Stimulated activated effector memory CD8-positive, alpha-beta T cell treated with anti-CD3 and anti-CD28 coated beads, Interleukin-12 subunit alpha, Interleukin-12 subunit beta, amount 100 ng/mL, for 72 hours (primary cell): ENCODE measurements around the gene DCAKD.

Source experiments
- ATAC-seq: fragments of 150-1000 bp; cut with Tn5 transposase; 2 replicates; pipeline ENCODE4 v1.10.0; 2021
- DNase-seq, 2 donors: peaks; one replicate each; pipeline ENCODE4 v3.0.0; 2021 to 2022; ENCODE audit warnings: low spot score in 2 of 2
- H3K27ac Mint-ChIP-seq: one replicate; pipeline ENCODE4 v1.8.0; 2022; ENCODE audit warnings: mild to moderate bottlenecking, mixed read lengths
- H3K36me3 Mint-ChIP-seq: one replicate; pipeline ENCODE4 v1.8.0; 2022; ENCODE audit warnings: mild to moderate bottlenecking, mixed read lengths
- H3K4me1 Mint-ChIP-seq: one replicate; pipeline ENCODE4 v1.8.0; 2022; ENCODE audit warnings: mixed read lengths
- H3K4me3 Mint-ChIP-seq: one replicate; pipeline ENCODE4 v1.8.0; 2022; ENCODE audit warnings: mild to moderate bottlenecking, mixed read lengths
- H3K9me3 Mint-ChIP-seq: one replicate; pipeline ENCODE4 v1.8.0; 2022; ENCODE audit warnings: mixed read lengths

Gene DCAKD

DNA sequence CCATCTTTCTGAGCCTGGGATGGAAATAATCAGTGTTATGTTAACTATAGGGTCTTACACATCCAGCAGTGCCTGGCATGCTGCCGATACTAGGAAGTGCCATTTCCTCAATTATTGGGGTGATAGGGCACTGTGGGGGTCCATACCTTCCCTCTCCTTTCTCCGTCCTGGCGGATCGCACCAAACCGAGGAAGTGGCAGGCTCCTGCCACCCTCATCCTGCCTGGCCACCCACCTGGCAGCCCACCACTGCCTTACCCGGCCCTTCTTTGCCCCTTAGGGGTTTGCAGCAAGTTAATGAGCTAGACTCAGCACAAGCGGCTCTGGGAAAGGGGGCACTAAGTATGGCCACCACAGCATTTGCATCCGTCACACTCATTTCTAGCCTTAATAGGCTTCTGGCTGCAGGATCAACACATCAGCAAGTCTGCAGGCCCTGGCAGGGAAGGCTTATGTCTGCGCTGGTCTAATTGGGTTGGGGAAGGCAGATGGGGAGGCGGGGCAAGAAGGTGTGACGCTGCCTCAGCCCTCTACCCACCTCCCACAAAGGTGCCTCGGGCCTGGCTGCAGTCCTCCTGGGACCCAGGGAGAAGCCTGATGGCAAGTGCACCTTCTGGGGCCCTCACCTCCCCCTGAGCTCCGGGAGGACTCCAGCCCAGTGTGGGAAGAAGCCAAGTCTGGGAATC is 28.6 kb downstream of the DCAKD start:
- no peak for ATAC-seq
- no peak for DNase-seq
- Mint-ChIP-seq H3K9me3 (no peaks in the 10 kb centered on the region), H3K36me3 (peaks cover 28% of the 10 kb centered on the region), H3K4me3 (no peak overlapping the region), H3K4me1 (peaks cover 31% of the 10 kb centered on the region), H3K27ac (no peak overlapping the region)

DNA sequence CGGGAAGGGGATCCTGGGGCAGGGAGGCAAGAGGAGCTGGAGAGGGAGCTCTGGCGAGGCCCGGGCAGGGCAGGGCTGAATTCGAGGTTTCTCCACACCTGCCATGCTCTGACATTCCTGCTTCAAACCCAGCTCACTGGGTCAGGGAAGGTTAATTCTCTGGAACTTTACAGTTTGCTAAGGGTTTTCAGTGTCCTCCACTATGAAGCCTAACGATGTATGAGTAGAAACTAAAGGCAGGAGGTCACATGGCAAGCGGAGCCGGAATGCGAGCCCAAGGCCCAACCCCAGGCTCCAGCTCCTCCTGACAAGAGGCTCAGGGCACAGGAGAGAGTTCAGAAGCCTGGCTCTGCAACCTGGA is 29.2 kb downstream of the DCAKD start:
- Mint-ChIP-seq H3K4me1 (peaks cover 31% of the 10 kb centered on the region), H3K9me3 (no peaks in the 10 kb centered on the region), H3K36me3 (peaks cover 28% of the 10 kb centered on the region), H3K4me3 (peak overlapping the region; percentile 27), H3K27ac (no peak overlapping the region)
- DNase-seq (no peak), ATAC-seq (peak; percentile 2)

DNA sequence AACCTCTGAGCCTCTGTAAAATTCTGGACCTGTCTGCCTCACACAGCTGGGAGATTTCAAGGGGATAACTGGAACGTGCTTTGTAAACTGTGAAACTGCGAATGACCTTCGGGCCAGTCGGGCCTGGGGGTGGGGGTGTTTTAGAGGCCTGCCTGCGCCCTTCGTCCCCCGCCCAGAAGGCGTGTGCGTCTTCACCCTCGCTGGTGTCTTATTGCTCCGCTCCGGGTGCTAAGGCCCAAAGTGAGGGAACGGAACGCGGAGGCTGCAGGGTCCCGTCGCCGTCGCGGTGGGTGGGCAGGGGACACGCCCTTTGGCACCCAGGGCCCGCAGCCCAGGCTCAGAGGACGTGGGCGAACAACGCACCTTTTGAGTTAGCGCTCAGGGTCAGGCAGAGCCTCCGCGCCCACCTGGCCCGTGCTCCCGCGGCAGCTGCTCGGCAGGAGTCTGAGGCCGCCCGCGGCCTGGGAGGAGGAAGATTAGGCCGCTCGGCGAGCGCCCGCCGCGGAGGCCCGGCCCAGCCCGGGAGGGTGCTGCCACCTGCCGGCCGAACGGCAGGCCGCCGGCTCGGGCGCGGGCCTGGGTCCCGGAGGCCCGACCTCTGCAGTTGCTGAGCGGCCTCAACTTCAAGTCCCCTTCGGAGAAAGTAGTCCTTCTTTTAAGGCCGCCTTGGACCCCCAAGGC is 29.7 kb downstream of the DCAKD start:
- Mint-ChIP-seq H3K9me3 (no peaks in the 10 kb centered on the region), H3K4me3 (peak overlapping the region; percentile 27)
- DNase-seq = peak; percentile 66 to 80

DNA sequence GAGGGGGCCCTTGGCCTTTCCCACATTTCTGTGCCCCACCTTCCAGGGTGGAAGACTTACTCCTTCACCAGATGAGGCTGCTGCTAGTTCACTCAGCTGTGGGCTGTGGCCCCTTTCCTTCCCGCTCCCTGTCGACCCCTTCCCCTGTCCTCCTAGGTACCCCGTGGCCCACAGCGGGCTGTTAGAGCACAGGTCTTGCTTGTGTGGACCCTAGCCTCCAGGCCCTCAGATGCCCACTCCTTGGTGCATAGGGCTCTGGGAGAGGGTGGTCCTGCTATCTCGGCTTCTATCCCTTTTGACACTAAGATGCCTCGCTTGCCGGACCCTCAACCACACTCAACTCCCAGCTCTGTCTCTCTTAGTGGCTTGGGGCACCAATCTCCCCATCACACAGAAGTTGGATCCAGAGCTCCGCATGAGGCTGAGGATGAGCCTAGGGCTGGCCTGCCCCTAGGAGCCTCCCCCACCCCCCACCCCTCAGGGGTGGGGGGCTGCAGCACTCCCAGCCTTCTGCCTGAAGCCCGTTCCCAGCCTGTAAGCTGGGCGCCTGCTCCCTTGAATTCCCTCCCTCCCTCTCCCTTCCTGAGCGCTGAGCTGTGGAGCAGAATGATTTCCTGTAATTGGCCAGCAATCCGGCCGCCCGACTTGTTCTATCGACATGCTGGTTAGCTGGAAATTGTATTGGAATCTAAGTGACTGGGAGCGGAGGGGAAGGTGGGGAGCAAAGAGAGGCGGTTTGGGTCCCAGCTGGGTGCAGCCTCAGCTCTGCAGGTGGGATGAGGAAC is 30.9 kb downstream of the DCAKD start:
- Mint-ChIP-seq H3K36me3 (peaks cover 28% of the 10 kb centered on the region), H3K4me3 (peak overlapping the region; percentile 88), H3K27ac (no peak overlapping the region), H3K9me3 (no peaks in the 10 kb centered on the region), H3K4me1 (peaks cover 31% of the 10 kb centered on the region)
- ATAC-seq (no peak), DNase-seq (no peak)

More for the DNA sequence above, 29.7 kb downstream of the DCAKD start:
- Mint-ChIP-seq H3K36me3 (peaks cover 28% of the 10 kb centered on the region), H3K27ac (no peak overlapping the region), H3K4me1 (peaks cover 31% of the 10 kb centered on the region)
- ATAC-seq = peak; percentile 80

GRCh38 chr17:45018848-45019711 is 32.4 kb downstream of the DCAKD start:
- Mint-ChIP-seq H3K9me3 (no peaks in the 10 kb centered on the region), H3K4me1 (peaks cover 31% of the 10 kb centered on the region), H3K4me3 (peak overlapping the region; percentile 88), H3K36me3 (peaks cover 19% of the 10 kb centered on the region), H3K27ac (peak overlapping the region; percentile 91)
- ATAC-seq = peak; percentile 75
- peak; percentile 47 to 64 for DNase-seq

- peaks cover 13% of the 10 kb centered on the region for H3K36me3 Mint-ChIP-seq
- H3K9me3 Mint-ChIP-seq = no peaks in the 10 kb centered on the region
- ATAC-seq = no peak
- DNase-seq = no peak
- peak overlapping the region; percentile 88 for H3K4me3 Mint-ChIP-seq
- peaks cover 31% of the 10 kb centered on the region for H3K4me1 Mint-ChIP-seq
- H3K27ac Mint-ChIP-seq = peak overlapping the region; percentile 91
Observed at GRCh38 chr17:45018514-45018847, 33.0 kb downstream of the DCAKD start.

DNA sequence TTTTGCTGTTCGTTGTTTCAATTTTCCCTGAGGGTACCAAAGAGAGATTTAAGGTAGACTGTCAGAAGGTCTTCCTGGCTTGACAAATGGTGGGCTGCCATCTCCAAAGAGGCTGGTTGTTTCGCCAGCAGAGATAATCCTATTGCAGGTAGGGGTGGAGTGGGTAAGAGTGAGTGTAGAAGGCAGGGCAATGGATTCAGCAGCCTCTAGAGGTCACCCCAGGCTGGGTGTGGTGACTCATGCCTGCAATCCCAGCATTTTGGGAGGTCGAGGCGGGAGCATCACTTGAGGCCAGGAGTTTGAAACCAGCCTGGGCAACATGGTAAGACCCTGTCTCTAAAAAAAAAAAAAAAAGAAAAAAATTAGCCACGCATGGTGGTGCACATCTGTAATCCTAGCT is 34.6 kb downstream of the DCAKD start:
- DNase-seq = no peak
- Mint-ChIP-seq H3K9me3 (no peaks in the 10 kb centered on the region), H3K27ac (no peak overlapping the region), H3K4me3 (no peak overlapping the region), H3K36me3 (peaks cover 7% of the 10 kb centered on the region), H3K4me1 (peaks cover 31% of the 10 kb centered on the region)
- no peak for ATAC-seq

GRCh38 chr17:45016237-45016636 is 35.2 kb downstream of the DCAKD start:
- Mint-ChIP-seq H3K4me1 (peaks cover 25% of the 10 kb centered on the region), H3K36me3 (peaks cover 3% of the 10 kb centered on the region), H3K4me3 (no peak overlapping the region), H3K9me3 (no peaks in the 10 kb centered on the region), H3K27ac (no peak overlapping the region)
- DNase-seq (no peak), ATAC-seq (no peak)

GRCh38 chr17:45013021-45013997 is 38.1 kb downstream of the DCAKD start:
- Mint-ChIP-seq H3K9me3 (no peaks in the 10 kb centered on the region), H3K36me3 (no peaks in the 10 kb centered on the region), H3K4me1 (peaks cover 2% of the 10 kb centered on the region), H3K4me3 (no peak overlapping the region), H3K27ac (no peak overlapping the region)
- no peak for ATAC-seq
- DNase-seq = no peak

- H3K27ac Mint-ChIP-seq = no peak overlapping the region
- DNase-seq (no peak), ATAC-seq (no peak)
- H3K36me3 Mint-ChIP-seq = no peaks in the 10 kb centered on the region
- no peaks in the 10 kb centered on the region for H3K9me3 Mint-ChIP-seq
- peaks cover 6% of the 10 kb centered on the region for H3K4me1 Mint-ChIP-seq
- no peak overlapping the region for H3K4me3 Mint-ChIP-seq
Observed at GRCh38 chr17:45011767-45012166, 39.7 kb downstream of the DCAKD start.

DNA sequence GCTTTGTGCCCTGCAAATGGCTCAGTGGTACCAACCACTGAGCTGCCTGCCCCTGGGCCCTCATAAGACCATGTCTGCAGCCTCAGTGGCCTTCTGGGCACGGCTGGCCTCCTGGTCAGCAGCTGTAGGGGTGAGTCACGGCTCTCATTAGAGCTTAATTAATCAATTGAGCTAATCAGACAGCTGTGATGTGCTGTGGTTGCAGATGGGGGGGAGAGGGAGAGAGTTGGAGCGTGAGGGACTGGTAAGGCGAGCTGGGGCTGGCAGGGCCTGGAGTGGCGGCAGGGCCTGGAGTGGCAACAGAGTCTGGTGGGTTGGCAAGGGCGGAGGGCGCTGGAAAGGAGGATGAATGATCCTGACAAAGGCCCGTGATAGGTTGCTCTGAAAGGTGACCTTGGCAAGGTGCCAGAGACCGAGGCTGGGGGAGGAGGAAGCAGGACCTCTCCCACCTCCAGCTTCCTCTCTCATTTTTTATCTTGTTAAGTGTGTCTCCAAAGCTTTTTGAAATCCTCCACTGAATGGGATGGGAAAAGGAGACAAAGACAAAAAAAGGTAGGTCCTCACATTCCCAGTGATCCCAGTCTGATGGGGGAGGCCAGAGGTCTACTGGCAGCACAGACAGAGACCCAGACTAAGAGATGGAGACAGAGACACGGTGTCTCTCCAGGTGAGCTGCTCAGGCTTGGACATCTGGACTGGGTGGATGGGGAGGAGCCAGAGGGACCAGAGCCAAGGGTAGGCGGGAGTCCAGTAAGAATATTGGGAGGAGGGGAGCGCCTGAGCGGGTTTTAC is 41.6 kb downstream of the DCAKD start:
- Mint-ChIP-seq H3K4me3 (no peak overlapping the region), H3K27ac (no peak overlapping the region), H3K9me3 (no peaks in the 10 kb centered on the region), H3K36me3 (no peaks in the 10 kb centered on the region), H3K4me1 (peaks cover 6% of the 10 kb centered on the region)
- DNase-seq (no peak), ATAC-seq (no peak)

GRCh38 chr17:45008216-45008615 is 43.2 kb downstream of the DCAKD start:
- no peak overlapping the region for H3K27ac Mint-ChIP-seq
- no peak for DNase-seq
- no peaks in the 10 kb centered on the region for H3K9me3 Mint-ChIP-seq
- no peak for ATAC-seq
- no peak overlapping the region for H3K4me3 Mint-ChIP-seq
- H3K4me1 Mint-ChIP-seq = peaks cover 6% of the 10 kb centered on the region
- H3K36me3 Mint-ChIP-seq = no peaks in the 10 kb centered on the region

DNA sequence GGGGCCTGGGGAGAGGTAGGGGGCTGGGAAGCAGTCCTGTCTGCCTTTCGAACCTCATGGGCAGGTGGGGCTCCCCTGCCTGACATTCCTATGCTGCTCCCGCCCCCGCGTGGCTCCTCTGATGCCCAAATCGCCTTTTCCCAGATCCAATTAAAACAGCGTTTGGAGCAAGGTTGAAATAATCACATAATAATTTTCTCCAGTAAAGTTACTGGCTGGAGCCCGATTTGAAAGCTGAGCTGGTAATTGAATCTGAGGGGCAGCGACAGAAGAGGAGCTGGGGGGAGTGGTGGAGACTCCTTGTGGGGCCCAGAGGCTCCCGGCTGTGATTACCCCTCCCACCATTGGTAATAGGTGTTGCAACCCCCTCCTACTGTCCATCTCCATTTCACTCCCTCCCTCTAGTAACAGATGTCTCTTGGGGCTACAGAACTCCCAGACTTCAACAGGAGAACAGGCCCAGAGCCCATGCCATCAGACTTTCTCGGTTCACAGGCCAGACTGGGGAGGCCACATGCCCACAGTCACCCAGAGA is 44.4 kb downstream of the DCAKD start:
- no peak for DNase-seq
- Mint-ChIP-seq H3K4me1 (peaks cover 6% of the 10 kb centered on the region), H3K36me3 (no peaks in the 10 kb centered on the region), H3K4me3 (no peak overlapping the region), H3K27ac (no peak overlapping the region), H3K9me3 (no peaks in the 10 kb centered on the region)
- no peak for ATAC-seq
